Measurements from ENCODE around the gene NAP1L4.

DNA sequence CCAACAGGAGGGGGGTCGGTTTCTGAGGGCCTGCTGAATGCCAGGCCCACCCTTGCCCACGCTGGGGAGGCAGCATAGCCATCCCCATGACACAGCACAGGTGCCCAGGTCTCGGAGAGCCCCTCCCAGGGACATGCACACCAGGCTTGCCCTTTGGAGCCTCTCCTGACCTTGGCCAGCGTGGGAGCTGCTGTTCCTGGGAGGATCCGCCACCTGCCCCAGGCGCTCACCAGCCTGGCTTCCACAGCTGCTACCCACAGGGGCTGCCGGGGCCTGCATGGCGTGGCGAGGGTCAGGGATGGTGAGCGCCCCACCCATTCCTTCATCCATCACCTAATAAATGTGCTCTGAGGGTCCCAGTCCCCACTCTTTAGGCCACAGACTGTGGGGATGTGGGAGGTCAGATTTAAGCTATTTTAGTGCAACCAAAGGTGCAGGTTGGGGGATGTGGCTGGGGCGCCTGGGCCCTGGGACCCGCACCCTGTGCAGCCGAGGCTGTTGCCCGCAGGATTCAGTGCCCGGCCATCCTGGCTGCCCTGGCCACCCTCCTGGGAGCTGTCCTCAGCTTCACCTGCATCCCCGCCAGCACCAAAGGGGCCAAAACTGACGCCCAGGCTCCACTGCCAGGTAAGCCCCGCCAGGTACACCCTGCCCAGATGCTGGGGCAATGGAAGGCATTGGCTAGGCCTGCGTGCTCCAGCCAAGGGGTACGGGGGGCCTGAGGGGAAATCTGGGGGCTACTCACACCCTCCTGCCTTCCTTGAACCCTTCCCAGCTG is 75.8 kb downstream of the NAP1L4 start:
- TF ChIP-seq, protein P1, sequence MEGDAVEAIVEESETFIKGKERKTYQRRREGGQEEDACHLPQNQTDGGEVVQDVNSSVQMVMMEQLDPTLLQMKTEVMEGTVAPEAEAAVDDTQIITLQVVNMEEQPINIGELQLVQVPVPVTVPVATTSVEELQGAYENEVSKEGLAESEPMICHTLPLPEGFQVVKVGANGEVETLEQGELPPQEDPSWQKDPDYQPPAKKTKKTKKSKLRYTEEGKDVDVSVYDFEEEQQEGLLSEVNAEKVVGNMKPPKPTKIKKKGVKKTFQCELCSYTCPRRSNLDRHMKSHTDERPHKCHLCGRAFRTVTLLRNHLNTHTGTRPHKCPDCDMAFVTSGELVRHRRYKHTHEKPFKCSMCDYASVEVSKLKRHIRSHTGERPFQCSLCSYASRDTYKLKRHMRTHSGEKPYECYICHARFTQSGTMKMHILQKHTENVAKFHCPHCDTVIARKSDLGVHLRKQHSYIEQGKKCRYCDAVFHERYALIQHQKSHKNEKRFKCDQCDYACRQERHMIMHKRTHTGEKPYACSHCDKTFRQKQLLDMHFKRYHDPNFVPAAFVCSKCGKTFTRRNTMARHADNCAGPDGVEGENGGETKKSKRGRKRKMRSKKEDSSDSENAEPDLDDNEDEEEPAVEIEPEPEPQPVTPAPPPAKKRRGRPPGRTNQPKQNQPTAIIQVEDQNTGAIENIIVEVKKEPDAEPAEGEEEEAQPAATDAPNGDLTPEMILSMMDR (IDR thresholded peaks at IDR 0.05; ENCODE audit: low read depth, low read length) = no peak
- TF ChIP-seq EZH2phosphoT487 (IDR thresholded peaks at IDR 0.05; ENCODE audit: low read depth) = no peak

Measured in OCI-LY3 (cell line).